Measurements from ENCODE around the gene TMEM8B.

The TMEM8B gene

GRCh38 chr9:35831040-35831439, 2.0 kb downstream of the TMEM8B start:
- Histone ChIP-seq H3K4me3 (ENCODE audit: low read length, poor library complexity, severe bottlenecking) (no peak overlapping the region), H3K9me3 (ENCODE audit: insufficient read depth, low read depth, low read length) (no peaks in the 10 kb centered on the region), H3K9ac (ENCODE audit: low read depth, low read length, poor library complexity, severe bottlenecking) (no peak overlapping the region), H3K4me1 (ENCODE audit: insufficient read depth, low read length, poor library complexity, severe bottlenecking) (peaks cover 64% of the 10 kb centered on the region), H3K36me3 (ENCODE audit: insufficient read depth, low read length) (no peaks in the 10 kb centered on the region), H4K20me1 (ENCODE audit: insufficient read depth, low read length, poor library complexity, severe bottlenecking) (no peaks in the 10 kb centered on the region), H3K9me2 (replicated peaks; ENCODE audit: low read depth, low read length) (no peaks in the 10 kb centered on the region), H3F3A (ENCODE audit: low read depth) (no peaks in the 10 kb centered on the region), H3K27me3 (ENCODE audit: insufficient read depth, low read length, poor library complexity, severe bottlenecking) (no peaks in the 10 kb centered on the region), H3K79me2 (ENCODE audit: insufficient read depth, low read length) (no peaks in the 10 kb centered on the region), H2AFZ (ENCODE audit: low read length) (no peak overlapping the region), H3K4me2 (ENCODE audit: low read depth, low read length, poor library complexity, severe bottlenecking) (peak overlapping the region; percentile 95)
- no peak for TF ChIP-seq EZH2phosphoT487 (IDR thresholded peaks at IDR 0.05; ENCODE audit: borderline replicate concordance)
- TF ChIP-seq, protein P1, sequence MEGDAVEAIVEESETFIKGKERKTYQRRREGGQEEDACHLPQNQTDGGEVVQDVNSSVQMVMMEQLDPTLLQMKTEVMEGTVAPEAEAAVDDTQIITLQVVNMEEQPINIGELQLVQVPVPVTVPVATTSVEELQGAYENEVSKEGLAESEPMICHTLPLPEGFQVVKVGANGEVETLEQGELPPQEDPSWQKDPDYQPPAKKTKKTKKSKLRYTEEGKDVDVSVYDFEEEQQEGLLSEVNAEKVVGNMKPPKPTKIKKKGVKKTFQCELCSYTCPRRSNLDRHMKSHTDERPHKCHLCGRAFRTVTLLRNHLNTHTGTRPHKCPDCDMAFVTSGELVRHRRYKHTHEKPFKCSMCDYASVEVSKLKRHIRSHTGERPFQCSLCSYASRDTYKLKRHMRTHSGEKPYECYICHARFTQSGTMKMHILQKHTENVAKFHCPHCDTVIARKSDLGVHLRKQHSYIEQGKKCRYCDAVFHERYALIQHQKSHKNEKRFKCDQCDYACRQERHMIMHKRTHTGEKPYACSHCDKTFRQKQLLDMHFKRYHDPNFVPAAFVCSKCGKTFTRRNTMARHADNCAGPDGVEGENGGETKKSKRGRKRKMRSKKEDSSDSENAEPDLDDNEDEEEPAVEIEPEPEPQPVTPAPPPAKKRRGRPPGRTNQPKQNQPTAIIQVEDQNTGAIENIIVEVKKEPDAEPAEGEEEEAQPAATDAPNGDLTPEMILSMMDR (conservative IDR thresholded peaks at IDR 0.05; ENCODE audit: low read length), result no peak

GRCh38 chr9:35832814-35833213, 3.8 kb downstream of the TMEM8B start:
- no peaks in the 10 kb centered on the region for H3K27me3 ChIP-seq (ENCODE audit: insufficient read depth, low read length, poor library complexity, severe bottlenecking)
- TF ChIP-seq, protein P1 (conservative IDR thresholded peaks at IDR 0.05; ENCODE audit: low read length), result no peak
- no peak for TF ChIP-seq EZH2phosphoT487 (IDR thresholded peaks at IDR 0.05; ENCODE audit: borderline replicate concordance)
- peak overlapping the region; percentile 68 for H3K4me2 ChIP-seq (ENCODE audit: low read depth, low read length, poor library complexity, severe bottlenecking)
- H3K79me2 ChIP-seq (ENCODE audit: insufficient read depth, low read length), result no peaks in the 10 kb centered on the region
- no peaks in the 10 kb centered on the region for H3F3A ChIP-seq (ENCODE audit: low read depth)
- H4K20me1 ChIP-seq (ENCODE audit: insufficient read depth, low read length, poor library complexity, severe bottlenecking), result no peaks in the 10 kb centered on the region
- H3K9me2 ChIP-seq (replicated peaks; ENCODE audit: low read depth, low read length), result no peaks in the 10 kb centered on the region
- H3K36me3 ChIP-seq (ENCODE audit: insufficient read depth, low read length), result no peaks in the 10 kb centered on the region
- no peak overlapping the region for H3K4me3 ChIP-seq (ENCODE audit: low read length, poor library complexity, severe bottlenecking)
- H3K9me3 ChIP-seq (ENCODE audit: insufficient read depth, low read depth, low read length), result no peaks in the 10 kb centered on the region
- H2AFZ ChIP-seq (ENCODE audit: low read length), result no peak overlapping the region
- H3K4me1 ChIP-seq (ENCODE audit: insufficient read depth, low read length, poor library complexity, severe bottlenecking), result peaks cover 59% of the 10 kb centered on the region
- H3K9ac ChIP-seq (ENCODE audit: low read depth, low read length, poor library complexity, severe bottlenecking), result peak overlapping the region; percentile 67

DNA sequence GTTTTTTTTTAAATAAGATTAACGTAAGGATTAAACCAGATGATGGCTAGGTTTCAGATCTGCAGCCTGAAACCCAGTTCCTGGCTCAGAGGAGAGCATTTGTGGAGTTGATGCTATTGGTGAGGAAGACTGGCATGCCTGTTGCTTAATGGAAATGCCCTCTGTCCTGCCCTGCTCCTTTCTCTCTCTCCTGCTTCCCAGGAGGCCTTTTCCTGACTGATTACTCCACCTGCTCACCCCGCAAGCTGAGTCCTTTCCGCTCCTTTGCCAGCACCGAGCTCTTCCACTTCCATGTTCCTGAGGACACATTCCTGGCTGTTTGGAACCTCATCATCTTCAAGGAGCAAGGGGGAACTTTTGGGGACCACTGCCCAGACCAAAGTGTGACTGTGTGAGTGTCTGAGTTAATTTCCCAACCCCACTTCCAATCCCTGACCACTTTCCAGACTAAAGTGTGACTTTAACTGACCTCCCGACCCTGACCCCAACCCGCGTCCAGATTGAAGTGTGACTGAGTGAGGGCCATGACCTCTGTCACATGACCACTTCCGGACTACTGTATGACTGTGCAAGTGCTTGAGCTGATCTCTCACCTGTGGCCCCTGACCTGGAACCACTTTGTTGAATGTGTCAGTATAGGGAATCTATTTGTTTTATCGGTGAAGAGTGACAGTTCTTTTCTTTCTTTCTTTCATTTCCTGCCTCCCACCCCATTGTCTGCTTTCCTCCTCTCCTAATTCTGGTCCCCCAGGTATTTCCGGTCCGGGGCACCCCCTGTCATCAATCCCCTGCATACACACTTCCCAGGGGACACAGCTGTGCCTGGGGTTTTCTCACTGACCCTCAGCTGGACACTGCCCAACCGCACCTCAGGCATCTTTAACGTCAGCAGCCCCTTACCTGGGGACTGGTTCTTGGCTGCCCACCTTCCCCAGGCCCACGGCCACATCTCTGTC, 5.5 kb downstream of the TMEM8B start:
- Histone ChIP-seq H3K79me2 (ENCODE audit: insufficient read depth, low read length) (no peaks in the 10 kb centered on the region), H3K27me3 (ENCODE audit: insufficient read depth, low read length, poor library complexity, severe bottlenecking) (no peaks in the 10 kb centered on the region), H3K9me2 (replicated peaks; ENCODE audit: low read depth, low read length) (no peaks in the 10 kb centered on the region), H3F3A (ENCODE audit: low read depth) (no peaks in the 10 kb centered on the region), H3K9ac (ENCODE audit: low read depth, low read length, poor library complexity, severe bottlenecking) (peak overlapping the region; percentile 67), H3K4me2 (ENCODE audit: low read depth, low read length, poor library complexity, severe bottlenecking) (peak overlapping the region; percentile 68), H4K20me1 (ENCODE audit: insufficient read depth, low read length, poor library complexity, severe bottlenecking) (no peaks in the 10 kb centered on the region), H3K4me3 (ENCODE audit: low read length, poor library complexity, severe bottlenecking) (peak overlapping the region; percentile 44), H3K36me3 (ENCODE audit: insufficient read depth, low read length) (no peaks in the 10 kb centered on the region), H3K9me3 (ENCODE audit: insufficient read depth, low read depth, low read length) (no peaks in the 10 kb centered on the region), H2AFZ (ENCODE audit: low read length) (peak overlapping the region; percentile 65), H3K4me1 (ENCODE audit: insufficient read depth, low read length, poor library complexity, severe bottlenecking) (peaks cover 51% of the 10 kb centered on the region)
- no peak for TF ChIP-seq EZH2phosphoT487 (IDR thresholded peaks at IDR 0.05; ENCODE audit: borderline replicate concordance)
- TF ChIP-seq, protein P1 (conservative IDR thresholded peaks at IDR 0.05; ENCODE audit: low read length), result no peak

Data from Loucy (cell line).